Right lobe of liver (tissue), 6 donors: ENCODE measurements around the gene KIAA1671. TPM values are rescaled to one million over a fixed set of nuclear protein-coding genes. Genes with fewer than 3 reads are reported as not detected.

Experiments used
- ATAC-seq, 4 donors: fragments of 200-7000 bp; cut with Tn5 transposase; one replicate each; pipeline ENCODE4 v1.9.1; 2020; ENCODE audit warnings: mild to moderate bottlenecking in 4 of 4, moderate library complexity in 4 of 4
- DNase-seq, 3 donors: peaks; one replicate each; pipeline ENCODE4 v3.0.0-alpha.2; 2020
- H3K27ac ChIP-seq, 3 donors: fragments of 200-600 bp; one replicate each; pipeline ENCODE4 v1.8.0; 2022
- H3K27me3 ChIP-seq, 2 donors: fragments of 200-600 bp; one replicate each; pipeline ENCODE4 v1.8.0; 2022
- H3K36me3 ChIP-seq, 4 donors: fragments of 200-600 bp; sonication (generic) in 1 of 4; one replicate each; pipeline versions ENCODE4 v1.5.1 to v1.8.0; 2017 to 2022; ENCODE audit warnings: control low read depth in 1 of 4
- H3K4me1 ChIP-seq, 4 donors: fragments of 200-600 bp; sonication (generic) in 1 of 4; one replicate each; pipeline versions ENCODE4 v1.5.1 to v1.8.0; 2017 to 2022; ENCODE audit warnings: control low read depth in 1 of 4
- H3K4me3 ChIP-seq, 3 donors: fragments of 200-600 bp; one replicate each; pipeline ENCODE4 v1.8.0; 2022
- H3K9me3 ChIP-seq, 4 donors: fragments of 200-600 bp; sonication (generic) in 1 of 4; one replicate each; pipeline versions ENCODE4 v1.5.1 to v1.8.0; 2017 to 2022; ENCODE audit warnings: control low read depth in 1 of 4
- CTCF ChIP-seq, 4 donors: fragments of 200-600 bp in 3 of 4; fragments of 450-650 bp in 1 of 4; IDR thresholded peaks; one replicate each; pipeline versions ENCODE4 v1.5.1 to v1.8.0; 2016 to 2022; ENCODE audit warnings: antibody characterized with exemption in 4 of 4, mild to moderate bottlenecking in 2 of 4
- POLR2A ChIP-seq: fragments of 450-650 bp; IDR thresholded peaks from one replicate; pipeline ENCODE4 v1.6.1; 2017; ENCODE audit warnings: antibody characterized with exemption, mild to moderate bottlenecking
- WGBS: methylation state at CpG from one replicate; pipeline ENCODE4 v1.1.6; 2018; ENCODE audit warnings: low coverage, low lambda C conversion rate; ENCODE audit not compliant: insufficient coverage; ENCODE audit errors: missing lambda C conversion rate; 5-methylcytosine and 5-hydroxymethylcytosine counted together
- intact Hi-C, 2 donors: fragments of 100-400 bp; cut with DNase I; formaldehyde crosslinking; loops; one replicate each; pipeline versions ENCODE4 v1.11.2 to v1.14.1; 2022
- total RNA-seq, 6 experiments: library from RNA; depleted of rRNA in 2 of 6; stranded (reverse); fragments of >200 nt in 2 of 6; fragmentation: NEBNext Ultra II Directional in 3 of 6; extraction: Animal tissue kit (Norgen Biotek cat#: 25700) in 3 of 6; gene quantifications; one replicate each; pipeline versions ENCODE4 v1.1.0 to v1.2.4, GENCODE V29; 2016 to 2023
- donor health status: DM: no; HTN: yes; CAD: no.
- donor health status: DM: no; HTN: no; CAD: no.
- donor health status: DM: no; HTN: no; CAD: no.
- donor health status: DM: no; HTN: yes; CAD: no.
- donor health status: DM: no; HTN: yes; CAD: no.

KIAA1671 gene
- total RNA-seq, 6 experiments from 2014 or later, result 31.1 to 56.6 (median 39.2) TPM

DNA sequence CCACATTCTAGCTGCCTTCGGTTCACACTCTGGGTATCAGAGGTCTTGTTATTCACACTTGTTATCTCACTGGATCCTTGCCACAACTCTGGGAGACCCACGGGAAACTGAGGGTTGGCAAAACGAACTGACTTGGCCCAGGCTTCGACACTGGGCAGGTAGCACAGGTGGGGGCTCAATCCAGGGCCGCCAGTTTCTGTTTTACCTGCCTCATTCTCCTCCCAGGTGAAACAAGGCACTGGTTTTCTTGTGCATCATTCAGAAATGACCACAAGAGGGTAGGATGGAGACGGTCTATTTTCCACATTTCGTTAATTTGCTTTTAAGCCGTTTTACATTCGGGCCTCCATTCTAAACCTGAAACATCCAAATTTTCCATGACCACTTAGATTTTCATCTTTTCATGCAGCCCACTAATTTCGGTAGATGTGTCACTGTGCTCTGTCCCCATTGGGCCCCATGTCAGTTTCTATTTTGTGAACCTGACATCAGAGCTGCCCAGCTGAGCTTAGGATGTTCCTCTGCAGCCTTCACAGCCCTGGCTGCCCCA, 108.1 kb downstream of the KIAA1671 start:
- TF ChIP-seq POLR2A, result no peak
- peak; percentile 13 to 41 (median 33) for TF ChIP-seq CTCF (IDR thresholded peaks at IDR 0.05)
- no peaks in the 10 kb centered on the region for H3K27me3 ChIP-seq
- H3K4me1 ChIP-seq, result peaks cover 0 to 4% (median 0%) of the 10 kb centered on the region in 4 donors
- H3K36me3 ChIP-seq, result no peaks in the 10 kb centered on the region
- DNase-seq, result no peak
- ATAC-seq, result peak in 3 of 4 donors; percentile 11 to 28 (median 26)
- H3K9me3 ChIP-seq, result no peaks in the 10 kb centered on the region
- 58% methylated on average over 10 of the region's 10 CpGs for WGBS
- intact Hi-C loops, result no loop called here
- H3K4me3 ChIP-seq, result no peak overlapping the region
- H3K27ac ChIP-seq, result no peak overlapping the region

GRCh38 chr22:25061134-25061533, 108.6 kb downstream of the KIAA1671 start:
- H3K4me3 ChIP-seq, result no peak overlapping the region
- H3K9me3 ChIP-seq, result no peaks in the 10 kb centered on the region
- WGBS, result 82% methylated on average over 5 of the region's 5 CpGs
- ATAC-seq, result no peak
- intact Hi-C loops, result no loop called here
- no peak for DNase-seq
- no peaks in the 10 kb centered on the region for H3K27me3 ChIP-seq
- peaks cover 0 to 4% (median 0%) of the 10 kb centered on the region in 4 donors for H3K4me1 ChIP-seq
- H3K27ac ChIP-seq, result no peak overlapping the region
- H3K36me3 ChIP-seq, result no peaks in the 10 kb centered on the region
- TF ChIP-seq POLR2A (no peak), CTCF (IDR thresholded peaks at IDR 0.05) (no peak)

- no peak overlapping the region for H3K4me3 ChIP-seq
- H3K4me1 ChIP-seq, result peaks cover 0 to 4% (median 0%) of the 10 kb centered on the region in 4 donors
- H3K9me3 ChIP-seq, result no peaks in the 10 kb centered on the region
- DNase-seq (no peak), ATAC-seq (no peak)
- TF ChIP-seq POLR2A (no peak), CTCF (IDR thresholded peaks at IDR 0.05) (no peak)
- H3K27me3 ChIP-seq, result no peaks in the 10 kb centered on the region
- H3K36me3 ChIP-seq, result no peaks in the 10 kb centered on the region
- WGBS, result 62% methylated on average over 6 of the region's 8 CpGs
- intact Hi-C loops, result no loop called here
- no peak overlapping the region for H3K27ac ChIP-seq
These were observed 109.3 kb downstream of the KIAA1671 start for GRCh38 chr22:25061605-25062376.

GRCh38 chr22:25062386-25063085, 110.0 kb downstream of the KIAA1671 start:
- intact Hi-C loops, result no loop called here
- Histone ChIP-seq H3K9me3 (no peaks in the 10 kb centered on the region), H3K27me3 (no peaks in the 10 kb centered on the region), H3K4me3 (no peak overlapping the region), H3K4me1 (peaks cover 0 to 4% (median 0%) of the 10 kb centered on the region in 4 donors), H3K27ac (no peak overlapping the region), H3K36me3 (no peaks in the 10 kb centered on the region)
- 51% methylated on average over 15 of the region's 16 CpGs for whole genome bisulfite sequencing
- no peak for TF ChIP-seq POLR2A
- no peak for TF ChIP-seq CTCF (IDR thresholded peaks at IDR 0.05)
- peak in 3 of 4 donors; percentile 8 to 46 (median 35) for ATAC-seq
- no peak for DNase-seq
